ENCODE measurements around the gene ZNF714. TPM values are rescaled to one million over a fixed set of nuclear protein-coding genes. Genes with fewer than 3 reads are reported as not detected.
A peak's percentile ranks its signal among the peaks of the same experiment; 100 is the strongest.

The ZNF714 gene
- total and polyA plus RNA-seq, 2 donors (not counting 1 experiment from before 2014, with no cell fraction given): 5.6 to 6.9 TPM

DNA sequence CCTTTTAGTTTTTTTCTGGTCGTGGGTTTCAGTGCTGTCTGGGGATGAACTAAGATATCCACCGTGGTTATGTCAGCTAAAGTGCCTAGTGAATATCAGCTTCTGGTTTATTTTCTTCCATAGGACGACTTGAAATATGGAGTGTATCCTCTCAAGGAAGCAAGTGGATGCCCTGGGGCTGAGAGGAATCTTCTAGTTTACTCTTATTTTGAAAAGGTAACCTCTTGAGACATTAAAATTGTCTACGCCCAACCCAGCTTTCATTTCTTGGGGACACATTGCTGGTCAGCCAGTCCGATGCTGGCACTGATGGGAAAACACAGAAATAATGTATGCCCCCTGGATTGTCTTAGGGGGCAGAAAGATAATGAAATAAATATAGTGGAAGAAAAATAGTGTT is 61.4 kb downstream of the ZNF714 start:
- no peak overlapping the region for H3K9ac ChIP-seq (ENCODE audit: insufficient read depth, low read length)
- H3K4me1 ChIP-seq (ENCODE audit: control insufficient read depth, extremely low read depth, insufficient read depth, low read length): no peaks in the 10 kb centered on the region
- H3K79me2 ChIP-seq (ENCODE audit: control insufficient read depth, insufficient read depth, low read length): peaks cover 11% of the 10 kb centered on the region
- no peak overlapping the region for H3K4me3 ChIP-seq (replicated peaks in 1 of 4; ENCODE audit: control extremely low read depth in 1 of 4, insufficient read depth in 1 of 4, low read depth in 3 of 4, low read length in 4 of 4)
- no peak for TF ChIP-seq EZH2 (IDR thresholded peaks at IDR 0.05; ENCODE audit: low read length, missing control alignments)
- TF ChIP-seq, protein P1, sequence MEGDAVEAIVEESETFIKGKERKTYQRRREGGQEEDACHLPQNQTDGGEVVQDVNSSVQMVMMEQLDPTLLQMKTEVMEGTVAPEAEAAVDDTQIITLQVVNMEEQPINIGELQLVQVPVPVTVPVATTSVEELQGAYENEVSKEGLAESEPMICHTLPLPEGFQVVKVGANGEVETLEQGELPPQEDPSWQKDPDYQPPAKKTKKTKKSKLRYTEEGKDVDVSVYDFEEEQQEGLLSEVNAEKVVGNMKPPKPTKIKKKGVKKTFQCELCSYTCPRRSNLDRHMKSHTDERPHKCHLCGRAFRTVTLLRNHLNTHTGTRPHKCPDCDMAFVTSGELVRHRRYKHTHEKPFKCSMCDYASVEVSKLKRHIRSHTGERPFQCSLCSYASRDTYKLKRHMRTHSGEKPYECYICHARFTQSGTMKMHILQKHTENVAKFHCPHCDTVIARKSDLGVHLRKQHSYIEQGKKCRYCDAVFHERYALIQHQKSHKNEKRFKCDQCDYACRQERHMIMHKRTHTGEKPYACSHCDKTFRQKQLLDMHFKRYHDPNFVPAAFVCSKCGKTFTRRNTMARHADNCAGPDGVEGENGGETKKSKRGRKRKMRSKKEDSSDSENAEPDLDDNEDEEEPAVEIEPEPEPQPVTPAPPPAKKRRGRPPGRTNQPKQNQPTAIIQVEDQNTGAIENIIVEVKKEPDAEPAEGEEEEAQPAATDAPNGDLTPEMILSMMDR (conservative IDR thresholded peaks at IDR 0.05 in 1 of 2, IDR thresholded peaks at IDR 0.05 in 1 of 2; ENCODE audit: low read depth in 1 of 2, low read length in 2 of 2): no peak
- DNase-seq (ENCODE audit: low read depth in 2 of 2): no peak
- no peak overlapping the region for H3K27ac ChIP-seq (ENCODE audit: insufficient read depth, low read length)
- H3K36me3 ChIP-seq (ENCODE audit: control insufficient read depth, insufficient read depth, low read length): no peaks in the 10 kb centered on the region
- no peak overlapping the region for H3K4me2 ChIP-seq (ENCODE audit: extremely low read depth, insufficient read depth, low read length)
- no peak overlapping the region for H2AFZ ChIP-seq (ENCODE audit: low read length)
- no peaks in the 10 kb centered on the region for H3K27me3 ChIP-seq (ENCODE audit: control insufficient read depth, insufficient read depth, low read length)
- H4K20me1 ChIP-seq (ENCODE audit: control insufficient read depth, extremely low read depth, insufficient read depth, low read length): no peaks in the 10 kb centered on the region
- no peaks in the 10 kb centered on the region for H3K9me3 ChIP-seq (ENCODE audit: control insufficient read depth, insufficient read depth, low read depth, low read length)

DNA sequence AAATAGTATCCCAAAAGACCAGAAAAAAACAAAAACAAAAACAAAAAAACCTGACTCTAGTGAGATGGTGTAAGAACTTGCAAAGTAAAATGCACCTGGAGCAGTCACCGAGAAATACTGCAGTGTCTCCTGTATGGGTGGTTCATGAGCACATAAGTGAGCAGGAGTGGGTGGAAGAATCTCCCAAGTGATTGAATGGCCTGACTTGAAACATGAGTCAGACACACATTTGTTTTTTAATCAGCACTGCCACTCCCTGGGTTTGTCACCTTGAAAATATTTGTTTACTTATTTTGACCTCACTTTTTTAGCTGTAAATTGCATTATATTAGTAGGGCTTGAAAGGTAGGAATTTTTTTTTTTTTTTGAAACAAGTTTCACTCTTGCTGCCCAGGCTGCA is 61.9 kb downstream of the ZNF714 start:
- H3K9ac ChIP-seq (ENCODE audit: insufficient read depth, low read length): no peak overlapping the region
- H2AFZ ChIP-seq (ENCODE audit: low read length): no peak overlapping the region
- H3K27ac ChIP-seq (ENCODE audit: insufficient read depth, low read length): no peak overlapping the region
- H4K20me1 ChIP-seq (ENCODE audit: control insufficient read depth, extremely low read depth, insufficient read depth, low read length): no peaks in the 10 kb centered on the region
- no peaks in the 10 kb centered on the region for H3K27me3 ChIP-seq (ENCODE audit: control insufficient read depth, insufficient read depth, low read length)
- peaks cover 11% of the 10 kb centered on the region for H3K79me2 ChIP-seq (ENCODE audit: control insufficient read depth, insufficient read depth, low read length)
- DNase-seq (ENCODE audit: low read depth in 2 of 2): peak in 1 of 2 donors; percentile 18
- H3K4me2 ChIP-seq (ENCODE audit: extremely low read depth, insufficient read depth, low read length): no peak overlapping the region
- H3K9me3 ChIP-seq (ENCODE audit: control insufficient read depth, insufficient read depth, low read depth, low read length): no peaks in the 10 kb centered on the region
- H3K4me3 ChIP-seq (replicated peaks in 1 of 4; ENCODE audit: control extremely low read depth in 1 of 4, insufficient read depth in 1 of 4, low read depth in 3 of 4, low read length in 4 of 4): no peak overlapping the region
- H3K36me3 ChIP-seq (ENCODE audit: control insufficient read depth, insufficient read depth, low read length): no peaks in the 10 kb centered on the region
- H3K4me1 ChIP-seq (ENCODE audit: control insufficient read depth, extremely low read depth, insufficient read depth, low read length): no peaks in the 10 kb centered on the region
- TF ChIP-seq EZH2 (IDR thresholded peaks at IDR 0.05; ENCODE audit: low read length, missing control alignments): no peak
- TF ChIP-seq, protein P1 (conservative IDR thresholded peaks at IDR 0.05 in 1 of 2, IDR thresholded peaks at IDR 0.05 in 1 of 2; ENCODE audit: low read depth in 1 of 2, low read length in 2 of 2): no peak

DNA sequence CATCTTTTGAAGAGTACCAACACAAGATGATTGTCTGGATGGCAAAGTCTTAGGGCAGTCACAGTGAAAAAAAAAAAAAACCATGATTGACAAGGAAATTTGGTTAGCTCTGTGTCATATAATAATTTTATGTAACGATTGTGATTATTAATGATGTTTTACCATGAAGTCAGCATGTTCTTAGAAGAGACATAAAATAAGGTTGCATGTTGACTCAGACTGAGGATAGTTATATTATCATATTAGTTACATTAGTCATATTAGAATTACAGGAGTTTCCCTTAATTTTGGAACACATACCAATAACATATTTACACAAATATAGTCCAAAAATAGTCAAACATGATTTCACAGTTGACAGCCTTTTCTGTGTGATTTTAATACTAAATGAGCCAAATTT is 65.5 kb downstream of the ZNF714 start:
- Histone ChIP-seq H3K27me3 (ENCODE audit: control insufficient read depth, insufficient read depth, low read length) (no peaks in the 10 kb centered on the region), H3K27ac (ENCODE audit: insufficient read depth, low read length) (no peak overlapping the region), H3K4me2 (ENCODE audit: extremely low read depth, insufficient read depth, low read length) (no peak overlapping the region), H3K9me3 (ENCODE audit: control insufficient read depth, insufficient read depth, low read depth, low read length) (no peaks in the 10 kb centered on the region), H3K79me2 (ENCODE audit: control insufficient read depth, insufficient read depth, low read length) (peaks cover 7% of the 10 kb centered on the region), H3K4me1 (ENCODE audit: control insufficient read depth, extremely low read depth, insufficient read depth, low read length) (no peaks in the 10 kb centered on the region), H3K36me3 (ENCODE audit: control insufficient read depth, insufficient read depth, low read length) (peaks cover 1% of the 10 kb centered on the region), H3K4me3 (replicated peaks in 1 of 4; ENCODE audit: control extremely low read depth in 1 of 4, insufficient read depth in 1 of 4, low read depth in 3 of 4, low read length in 4 of 4) (no peak overlapping the region), H2AFZ (ENCODE audit: low read length) (no peak overlapping the region), H4K20me1 (ENCODE audit: control insufficient read depth, extremely low read depth, insufficient read depth, low read length) (no peaks in the 10 kb centered on the region), H3K9ac (ENCODE audit: insufficient read depth, low read length) (no peak overlapping the region)
- no peak for TF ChIP-seq EZH2 (IDR thresholded peaks at IDR 0.05; ENCODE audit: low read length, missing control alignments)
- no peak for DNase-seq (ENCODE audit: low read depth in 2 of 2)
